Stomach (tissue), 9 donors: ENCODE data around the gene ZDHHC11. TPM values are rescaled to one million over a fixed set of nuclear protein-coding genes. Genes with fewer than 3 reads are reported as not detected.
A peak's percentile ranks its signal among the peaks of the same experiment; 100 is the strongest.

Experiments
- DNase-seq, 2 donors: peaks; one replicate each; pipeline versions ENCODE4 v3.0.0 to v3.0.0-alpha.2; 2013 to 2019
- H3K27ac ChIP-seq, 5 donors: fragments of 200-600 bp in 4 of 5; sonication (generic) in 4 of 5; one replicate each; pipeline ENCODE4 v1.5.1; 2013 to 2019; ENCODE audit warnings: mild to moderate bottlenecking in 1 of 5, moderate library complexity in 1 of 5
- H3K27me3 ChIP-seq, 3 donors: fragments of 200-600 bp; sonication (generic); one replicate each; pipeline ENCODE4 v1.5.1; 2017 to 2019; ENCODE audit warnings: mixed run types in 1 of 3
- H3K36me3 ChIP-seq, 4 donors: fragments of 200-600 bp; sonication (generic); 1 replicate in 3 of 4; 2 replicates in 1 of 4; pipeline ENCODE4 v1.5.1; 2016 to 2019
- H3K4me1 ChIP-seq, 4 donors: fragments of 200-600 bp; sonication (generic); one replicate each; pipeline ENCODE4 v1.5.1; 2016 to 2019
- H3K4me3 ChIP-seq, 4 donors: fragments of 200-600 bp; sonication (generic) in 3 of 4; one replicate each; pipeline ENCODE4 v1.5.1; 2016 to 2019; ENCODE audit warnings: mild to moderate bottlenecking in 1 of 4
- H3K9me3 ChIP-seq, 4 donors: fragments of 200-600 bp; sonication (generic); one replicate each; pipeline ENCODE4 v1.5.1; 2016 to 2019
- CTCF ChIP-seq, 7 experiments: fragments of 450-650 bp in 4 of 7; fragments of 200-600 bp in 3 of 7; sonication (generic) in 3 of 7; IDR thresholded peaks; one replicate each; pipeline ENCODE4 v1.5.1; 2016 to 2019; ENCODE audit warnings: antibody characterized with exemption in 7 of 7, control low read depth in 2 of 7, mild to moderate bottlenecking in 1 of 7
- EP300 ChIP-seq: sonication (generic); formaldehyde crosslinking; IDR thresholded peaks from one replicate; pipeline ENCODE4 v1.6.1; 2017; ENCODE audit warnings: antibody characterized with exemption
- POLR2A ChIP-seq, 4 donors: fragments of 450-650 bp; IDR thresholded peaks; one replicate each; pipeline ENCODE4 v1.6.1; 2016; ENCODE audit warnings: antibody characterized with exemption in 4 of 4, control low read depth in 2 of 4, mild to moderate bottlenecking in 1 of 4, moderate library complexity in 1 of 4
- POLR2AphosphoS5 ChIP-seq, 3 donors: sonication (generic); formaldehyde crosslinking; IDR thresholded peaks; one replicate each; pipeline ENCODE4 v1.6.1; 2016; ENCODE audit warnings: antibody characterized with exemption in 3 of 3
- WGBS, 5 donors: extraction: QIAGEN DNeasy Blood & Tissue Kit in 3 of 5; methylation state at CpG; one replicate each; pipeline versions ENCODE4 v1.1.5 to v1.1.7; 2013 to 2018; 5-methylcytosine and 5-hydroxymethylcytosine counted together
- intact Hi-C: fragments of 100-400 bp; cut with DNase I; formaldehyde crosslinking; loops from one replicate; pipeline ENCODE4 v1.15.1; 2023; ENCODE audit warnings: low total_unique reads
- polyA plus RNA-seq, 3 donors: library from polyadenylated mRNA; stranded (reverse); fragments of 200-250 nt; gene quantifications; one replicate each; pipeline ENCODE4 v1.2.3, GENCODE V29; 2013
- total RNA-seq, 5 donors: library from RNA; depleted of rRNA; stranded (reverse); fragments of >200 nt; gene quantifications; one replicate each; pipeline versions ENCODE4 v1.1.0 to v1.2.3, GENCODE V29; 2014 to 2016
- donor health status: healthy with polysubstance abuse.
- donor health status: Bipolar disorder and iron deficiency.
- donor health status: healthy.

ZDHHC11 gene
- total and polyA plus RNA-seq, 8 donors: 1.6 to 35.2 (median 8.3) TPM

GRCh38 chr5:864492-865167, 13.8 kb upstream of the ZDHHC11 start:
- Histone ChIP-seq H3K4me1 (peaks cover 0 to 5% (median 0%) of the 10 kb centered on the region in 4 donors), H3K9me3 (no peaks in the 10 kb centered on the region), H3K4me3 (no peak overlapping the region), H3K27ac (no peak overlapping the region), H3K27me3 (no peaks in the 10 kb centered on the region), H3K36me3 (peaks cover 56 to 92% (median 88%) of the 10 kb centered on the region in 4 donors)
- intact Hi-C loops: no loop called here
- TF ChIP-seq POLR2AphosphoS5 (IDR thresholded peaks at IDR 0.05) (no peak), POLR2A (IDR thresholded peaks at IDR 0.05) (no peak)
- no peak for DNase-seq
- 71 to 81% (median 77%) methylated on average over 12 to 15 of the region's 15 CpGs for WGBS, 5 donors

GRCh38 chr5:863244-863805, 12.5 kb upstream of the ZDHHC11 start:
- Histone ChIP-seq H3K4me3 (no peak overlapping the region), H3K36me3 (peaks cover 43 to 85% (median 76%) of the 10 kb centered on the region in 4 donors), H3K4me1 (peaks cover 0 to 5% (median 0%) of the 10 kb centered on the region in 4 donors), H3K27ac (no peak overlapping the region), H3K27me3 (no peaks in the 10 kb centered on the region), H3K9me3 (no peaks in the 10 kb centered on the region)
- 88 to 95% (median 92%) methylated on average over 15 to 16 of the region's 16 CpGs for WGBS, 5 donors
- no peak for DNase-seq
- intact Hi-C loops: no loop called here
- TF ChIP-seq EP300 (no peak), CTCF (IDR thresholded peaks at IDR 0.05) (no peak), POLR2AphosphoS5 (IDR thresholded peaks at IDR 0.05) (no peak), POLR2A (IDR thresholded peaks at IDR 0.05) (no peak)

GRCh38 chr5:862367-863243, 11.8 kb upstream of the ZDHHC11 start:
- H3K27ac ChIP-seq: no peak overlapping the region
- H3K36me3 ChIP-seq: peaks cover 36 to 78% (median 68%) of the 10 kb centered on the region in 4 donors
- H3K4me3 ChIP-seq: no peak overlapping the region
- H3K4me1 ChIP-seq: peaks cover 0 to 5% (median 0%) of the 10 kb centered on the region in 4 donors
- DNase-seq: peak in 1 of 2 donors; percentile 48
- TF ChIP-seq EP300 (no peak), CTCF (IDR thresholded peaks at IDR 0.05) (no peak), POLR2A (IDR thresholded peaks at IDR 0.05) (no peak), POLR2AphosphoS5 (IDR thresholded peaks at IDR 0.05) (no peak)
- intact Hi-C loops: no loop called here
- 82 to 89% (median 88%) methylated on average over 22 to 25 of the region's 25 CpGs for WGBS, 5 donors
- H3K9me3 ChIP-seq: no peaks in the 10 kb centered on the region
- H3K27me3 ChIP-seq: no peaks in the 10 kb centered on the region

GRCh38 chr5:861442-862366, 10.9 kb upstream of the ZDHHC11 start:
- TF ChIP-seq CTCF (IDR thresholded peaks at IDR 0.05): no peak
- TF ChIP-seq POLR2AphosphoS5 (IDR thresholded peaks at IDR 0.05): no peak
- no peak for TF ChIP-seq POLR2A (IDR thresholded peaks at IDR 0.05)
- TF ChIP-seq EP300: no peak
- 83 to 92% (median 87%) methylated on average over 7 to 22 of the region's 22 CpGs for WGBS, 5 donors
- intact Hi-C loops: no loop called here
- peaks cover 0 to 5% (median 0%) of the 10 kb centered on the region in 4 donors for H3K4me1 ChIP-seq
- no peak for DNase-seq
- no peak overlapping the region for H3K4me3 ChIP-seq
- peaks cover 28 to 69% (median 59%) of the 10 kb centered on the region in 4 donors for H3K36me3 ChIP-seq
- no peaks in the 10 kb centered on the region for H3K27me3 ChIP-seq
- H3K27ac ChIP-seq: no peak overlapping the region
- H3K9me3 ChIP-seq: no peaks in the 10 kb centered on the region
